GM12872 (cell line): ENCODE data around the gene WBP1L.

Experiments used
- TF ChIP-seq, protein P1 (sequence below): IDR thresholded peaks from 3 replicates; pipeline ENCODE4 v1.5.1; 2011; ENCODE audit warnings: low read depth, mild to moderate bottlenecking, low read length, moderate library complexity; ENCODE audit not compliant: insufficient read depth

WBP1L gene

DNA sequence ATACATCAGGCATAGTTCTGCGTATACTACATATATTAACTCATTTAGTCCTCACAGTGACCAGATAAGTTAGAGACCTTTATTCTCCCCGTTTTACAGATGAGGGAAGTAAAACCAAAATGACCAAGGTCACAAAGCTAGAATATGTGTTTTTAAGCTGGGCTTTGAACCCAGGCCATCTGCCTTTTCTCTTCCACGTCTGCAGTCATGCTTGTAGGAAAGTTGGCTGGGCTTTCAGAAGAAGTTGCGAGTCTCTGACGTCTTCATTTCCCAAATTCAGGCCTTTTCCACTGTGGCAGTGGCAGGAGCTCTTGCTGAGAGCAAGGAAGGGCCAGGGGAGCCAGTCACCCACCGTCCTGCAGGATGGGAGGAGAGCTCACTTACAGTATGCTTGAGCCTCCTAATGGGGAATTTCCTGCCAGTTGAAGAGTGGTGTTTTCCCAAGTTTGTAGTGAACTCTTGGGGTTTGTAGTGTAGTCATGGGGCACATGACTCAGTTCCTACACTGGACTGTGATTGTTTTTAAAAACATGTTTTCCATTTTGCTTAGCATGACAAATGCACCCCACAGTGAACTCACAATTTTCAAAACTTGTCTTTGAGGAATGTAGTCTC lies 59.3 kb downstream of the WBP1L start:
- TF ChIP-seq, protein P1, sequence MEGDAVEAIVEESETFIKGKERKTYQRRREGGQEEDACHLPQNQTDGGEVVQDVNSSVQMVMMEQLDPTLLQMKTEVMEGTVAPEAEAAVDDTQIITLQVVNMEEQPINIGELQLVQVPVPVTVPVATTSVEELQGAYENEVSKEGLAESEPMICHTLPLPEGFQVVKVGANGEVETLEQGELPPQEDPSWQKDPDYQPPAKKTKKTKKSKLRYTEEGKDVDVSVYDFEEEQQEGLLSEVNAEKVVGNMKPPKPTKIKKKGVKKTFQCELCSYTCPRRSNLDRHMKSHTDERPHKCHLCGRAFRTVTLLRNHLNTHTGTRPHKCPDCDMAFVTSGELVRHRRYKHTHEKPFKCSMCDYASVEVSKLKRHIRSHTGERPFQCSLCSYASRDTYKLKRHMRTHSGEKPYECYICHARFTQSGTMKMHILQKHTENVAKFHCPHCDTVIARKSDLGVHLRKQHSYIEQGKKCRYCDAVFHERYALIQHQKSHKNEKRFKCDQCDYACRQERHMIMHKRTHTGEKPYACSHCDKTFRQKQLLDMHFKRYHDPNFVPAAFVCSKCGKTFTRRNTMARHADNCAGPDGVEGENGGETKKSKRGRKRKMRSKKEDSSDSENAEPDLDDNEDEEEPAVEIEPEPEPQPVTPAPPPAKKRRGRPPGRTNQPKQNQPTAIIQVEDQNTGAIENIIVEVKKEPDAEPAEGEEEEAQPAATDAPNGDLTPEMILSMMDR: no peak

DNA sequence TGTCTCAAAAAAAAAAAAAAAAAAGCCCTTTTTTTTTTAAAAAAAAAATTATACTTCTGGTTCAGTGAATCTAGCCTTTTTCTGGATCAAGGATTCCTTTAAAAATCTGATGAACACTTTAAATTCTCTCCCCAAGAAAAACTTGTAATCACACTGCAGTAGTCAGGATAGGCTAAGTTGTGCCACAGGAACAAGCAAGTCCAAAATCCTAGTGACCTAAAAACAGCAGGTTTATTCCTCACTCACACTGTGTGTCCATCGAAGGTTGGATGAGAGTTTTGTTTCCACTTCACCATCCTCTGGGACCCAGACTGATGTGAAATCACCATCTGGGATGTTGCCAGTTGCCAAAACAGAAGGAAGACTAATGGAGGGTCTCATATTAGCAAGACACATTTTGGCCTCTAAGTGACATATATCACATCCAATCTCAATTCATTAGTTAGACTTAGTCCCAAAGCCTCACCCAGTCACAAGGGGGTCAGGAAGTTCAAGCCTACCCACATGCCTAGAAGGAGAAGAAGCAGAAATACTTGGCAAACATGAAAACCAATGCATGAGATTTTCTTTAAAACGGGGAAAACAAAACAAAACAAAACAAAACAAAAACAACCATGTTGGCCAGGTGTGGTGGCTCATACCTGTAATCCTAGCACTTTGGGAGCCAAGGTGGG lies 60.8 kb downstream of the WBP1L start:
- TF ChIP-seq, protein P1: no peak

DNA sequence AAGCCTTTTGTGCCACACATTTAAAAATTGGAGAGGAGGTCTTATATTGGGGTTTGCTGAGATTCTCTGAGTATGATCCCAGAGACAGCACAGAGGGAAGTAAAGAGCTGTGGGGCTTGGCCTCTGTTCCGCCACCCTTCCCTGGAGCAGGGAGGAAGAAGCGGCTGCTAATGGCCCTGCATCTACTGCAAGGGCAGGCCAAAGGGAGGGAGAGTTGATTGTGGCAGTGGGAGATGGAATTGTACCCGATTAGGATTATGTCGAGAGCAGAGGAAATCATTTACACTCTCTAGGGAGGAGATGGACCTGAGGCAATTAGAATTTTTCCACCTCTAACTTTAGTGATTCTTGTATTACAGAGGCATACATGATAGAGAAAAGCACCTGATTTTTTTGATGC lies 64.6 kb downstream of the WBP1L start:
- TF ChIP-seq, protein P1: no peak

DNA sequence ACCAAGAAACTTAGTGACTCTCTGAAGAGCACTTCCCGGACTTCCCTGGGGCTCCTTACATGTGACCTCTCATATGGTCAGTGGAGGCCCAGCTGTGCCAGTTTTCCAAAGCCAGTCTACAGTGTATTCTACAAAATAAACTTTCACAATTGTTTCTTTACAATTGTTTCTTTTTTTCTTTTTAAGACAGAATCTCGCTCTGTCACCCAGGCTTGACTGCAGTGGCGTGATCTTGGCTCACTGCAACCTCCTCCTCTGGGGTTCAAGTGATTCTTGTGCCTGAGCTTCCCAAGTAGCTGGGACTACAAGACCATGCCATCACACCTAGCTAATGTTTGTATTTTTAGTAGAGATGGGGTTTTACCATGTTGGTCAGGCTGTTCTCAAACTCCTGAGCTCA lies 67.6 kb downstream of the WBP1L start:
- TF ChIP-seq, protein P1: no peak

DNA sequence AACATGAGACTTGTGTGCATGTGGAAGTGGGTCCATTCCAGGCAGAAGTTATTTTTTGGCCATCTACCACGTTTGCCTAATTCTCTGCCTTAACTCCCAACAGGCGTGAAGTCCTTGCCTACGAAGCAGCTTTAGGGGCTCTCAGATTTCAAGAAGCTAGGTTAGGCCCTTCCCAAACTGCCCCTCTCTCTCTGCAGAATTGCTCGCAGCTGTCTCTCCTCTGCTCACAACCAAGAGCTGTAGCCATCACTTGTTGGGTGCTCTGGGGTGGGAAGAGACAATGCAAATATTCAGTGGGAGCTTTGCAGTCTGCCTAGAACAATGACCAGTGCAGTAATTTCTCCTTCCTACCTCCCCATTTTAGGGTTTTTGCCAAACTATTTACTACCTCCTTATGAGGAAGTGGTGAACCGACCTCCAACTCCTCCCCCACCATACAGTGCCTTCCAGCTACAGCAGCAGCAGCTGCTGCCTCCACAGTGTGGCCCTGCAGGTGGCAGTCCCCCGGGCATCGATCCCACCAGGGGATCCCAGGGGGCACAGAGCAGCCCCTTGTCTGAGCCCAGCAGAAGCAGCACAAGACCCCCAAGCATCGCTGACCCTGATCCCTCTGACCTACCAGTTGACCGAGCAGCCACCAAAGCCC lies 68.6 kb downstream of the WBP1L start:
- TF ChIP-seq, protein P1: 0 out of 3 replicates have a peak, but pooled peaks have one; percentile 6

DNA sequence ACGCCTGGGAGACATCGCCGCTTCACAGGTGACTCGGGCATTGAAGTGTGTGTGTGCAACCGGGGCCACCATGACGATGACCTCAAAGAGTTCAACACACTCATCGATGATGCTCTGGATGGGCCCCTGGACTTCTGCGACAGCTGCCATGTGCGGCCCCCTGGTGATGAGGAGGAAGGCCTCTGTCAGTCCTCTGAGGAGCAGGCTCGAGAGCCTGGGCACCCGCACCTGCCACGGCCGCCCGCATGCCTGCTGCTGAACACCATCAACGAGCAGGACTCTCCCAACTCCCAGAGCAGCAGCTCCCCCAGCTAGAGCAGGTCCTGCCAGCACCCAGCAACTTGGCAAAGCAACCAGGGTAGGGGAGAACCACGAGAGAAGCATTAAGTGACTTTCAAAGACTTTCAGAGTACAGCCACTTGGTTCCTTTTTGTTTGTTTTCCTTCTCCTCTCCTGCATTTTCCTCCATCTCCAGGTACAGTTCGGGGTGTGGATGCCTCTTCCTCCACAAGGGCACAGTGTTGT lies 69.3 kb downstream of the WBP1L start:
- TF ChIP-seq, protein P1: no peak

DNA sequence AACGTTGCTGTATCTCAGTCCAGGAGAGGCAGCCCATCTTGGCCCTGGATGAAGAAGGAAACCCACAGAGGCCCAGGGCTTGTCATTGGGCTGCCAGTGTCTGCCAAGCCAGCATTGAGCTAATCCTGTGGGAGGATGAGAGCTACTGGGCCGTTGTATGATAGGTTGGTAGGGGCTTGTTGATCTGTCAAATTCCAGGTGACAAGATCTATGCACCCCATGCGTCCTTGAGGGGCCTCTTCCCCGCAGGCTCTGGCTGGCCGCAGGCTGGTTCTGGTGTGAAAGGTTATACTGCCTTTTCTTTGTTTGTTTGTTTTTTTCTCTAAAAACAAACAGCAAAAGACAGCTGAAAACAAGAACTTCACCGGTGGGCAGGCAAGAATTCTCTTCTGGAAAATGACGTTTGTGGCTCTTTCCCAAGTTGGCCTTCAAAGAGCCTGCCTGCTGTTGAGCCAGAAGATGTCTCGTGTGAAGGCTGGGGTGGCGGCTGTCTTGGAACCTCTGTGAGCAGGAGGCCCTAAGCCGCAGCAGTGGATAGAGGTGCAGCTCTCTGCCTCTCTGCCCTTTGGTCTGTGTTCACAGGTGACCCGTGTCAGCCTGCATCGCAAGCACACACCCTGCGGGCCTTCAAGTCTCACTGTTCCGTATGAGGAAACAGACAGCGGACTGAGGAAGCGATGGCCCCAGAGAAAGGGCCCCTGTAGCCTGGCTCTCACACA lies 70.1 kb downstream of the WBP1L start:
- TF ChIP-seq, protein P1: no peak
